Endothelial cell of hepatic sinusoid (primary cell): ENCODE data around the gene AFAP1L1.

Experiments
- in situ Hi-C: cut with HindIII; loops from 2 replicates; pipeline ENCODE4 v1.10.0; 2017; ENCODE audit warnings: low sequenced_read_pairs

The AFAP1L1 gene

GRCh38 chr5:149271716-149272563 lies at the start of gene AFAP1L1:
Gene AFAP1L1 (plus strand): TSS chr5:149271859. CDS start chr5:149271969, 110 bp downstream.
- in situ Hi-C loops: loop anchor here (25.0 kb wide), 1 partner anchor 285 kb away; no protein-coding TSS in a partner anchor

GRCh38 chr5:149223081-149223848 lies 48.4 kb upstream of the AFAP1L1 start:
- in situ Hi-C loops: no loop called here

GRCh38 chr5:149224282-149224681 lies 47.4 kb upstream of the AFAP1L1 start:
- in situ Hi-C loops: no loop called here

- in situ Hi-C loops: no loop called here
Measured at GRCh38 chr5:149227168-149227826, 44.4 kb upstream of the AFAP1L1 start.

GRCh38 chr5:149228618-149229297 lies 42.9 kb upstream of the AFAP1L1 start:
- in situ Hi-C loops: no loop called here

- in situ Hi-C loops: no loop called here
Measured at GRCh38 chr5:149229298-149229937, 42.2 kb upstream of the AFAP1L1 start.

- in situ Hi-C loops: no loop called here
Measured at GRCh38 chr5:149235841-149236240, 35.8 kb upstream of the AFAP1L1 start.

- in situ Hi-C loops: no loop called here
Measured at GRCh38 chr5:149237662-149238061, 34.0 kb upstream of the AFAP1L1 start.

- in situ Hi-C loops: no loop called here
Measured at GRCh38 chr5:149238540-149238939, 33.1 kb upstream of the AFAP1L1 start.

GRCh38 chr5:149239917-149240316 lies 31.7 kb upstream of the AFAP1L1 start:
- in situ Hi-C loops: no loop called here

GRCh38 chr5:149240354-149240998 lies 31.2 kb upstream of the AFAP1L1 start:
- in situ Hi-C loops: no loop called here

- in situ Hi-C loops: no loop called here
Measured at GRCh38 chr5:149242339-149242738, 29.3 kb upstream of the AFAP1L1 start.

- in situ Hi-C loops: no loop called here
Measured at GRCh38 chr5:149246906-149247305, 24.8 kb upstream of the AFAP1L1 start.

- in situ Hi-C loops: no loop called here
Measured at GRCh38 chr5:149247726-149248125, 23.9 kb upstream of the AFAP1L1 start.

GRCh38 chr5:149251546-149251945 lies 20.1 kb upstream of the AFAP1L1 start:
- in situ Hi-C loops: loop anchor here (5.0 to 25.0 kb wide), 2 partner anchors 44 to 264 kb away; no protein-coding TSS in a partner anchor

GRCh38 chr5:149254506-149254905 lies 17.2 kb upstream of the AFAP1L1 start:
- in situ Hi-C loops: loop anchor here (5.0 to 25.0 kb wide), 2 partner anchors 47 to 267 kb away; no protein-coding TSS in a partner anchor

GRCh38 chr5:149256451-149256850 lies 15.2 kb upstream of the AFAP1L1 start:
- in situ Hi-C loops: loop anchor here (25.0 kb wide), 1 partner anchor 269 kb away; no protein-coding TSS in a partner anchor

GRCh38 chr5:149257131-149257530 lies 14.5 kb upstream of the AFAP1L1 start:
- in situ Hi-C loops: loop anchor here (25.0 kb wide), 1 partner anchor 270 kb away; no protein-coding TSS in a partner anchor
